ENCODE data around the gene MEF2A. TPM values are rescaled to one million over a fixed set of nuclear protein-coding genes. Genes with fewer than 3 reads are reported as not detected.
A peak's percentile ranks its signal among the peaks of the same experiment; 100 is the strongest.

Gene MEF2A
- total and polyA plus RNA-seq, 9 of the 15 experiments (the other 6 are each of a cell fraction or from before 2014, with no cell fraction given) = 1.6 to 18.7 (median 8.7) TPM

DNA sequence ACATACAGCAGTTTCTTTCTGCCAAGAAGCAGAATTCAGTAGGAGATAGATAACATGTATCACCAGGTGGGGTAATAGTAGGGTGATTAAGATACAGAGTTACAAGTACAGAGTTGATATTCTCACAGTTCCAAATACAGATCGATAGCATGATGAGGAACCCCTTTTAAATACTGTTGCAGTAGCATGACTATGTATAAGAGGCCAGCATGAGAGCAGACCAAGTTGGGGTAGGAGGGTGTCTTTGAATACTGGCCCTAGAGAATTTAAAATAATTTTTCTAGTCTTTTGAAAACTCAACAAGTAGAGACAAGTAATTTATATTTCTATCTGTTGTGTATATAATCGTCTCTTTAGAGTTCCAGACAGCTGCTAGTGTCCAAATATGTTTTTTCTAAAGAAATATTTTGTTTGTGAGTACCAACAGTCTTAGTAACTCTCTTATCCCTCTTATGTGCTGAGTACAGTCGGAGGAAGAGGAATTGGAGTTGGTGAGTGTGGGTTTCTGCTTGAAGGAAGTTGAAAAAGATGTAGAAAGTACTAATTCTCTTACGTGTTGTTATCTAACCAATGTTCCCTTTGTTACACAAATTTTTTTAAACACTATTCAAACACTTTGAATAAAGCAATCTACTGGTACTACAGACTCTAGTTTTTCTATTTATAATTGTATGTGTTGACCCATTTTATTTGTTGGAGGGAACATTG is 137.3 kb downstream of the MEF2A start (continued):
- TF ChIP-seq GABPA (tag; conservative IDR thresholded peaks at IDR 0.05; ENCODE audit: low read depth) = 0 out of 2 replicates have a peak, but pooled peaks have one; percentile 15
- TF ChIP-seq NCOA4 (IDR thresholded peaks at IDR 0.05; ENCODE audit: partially characterized antibody) = no peak

GRCh38 chr15:99703603-99704443 is 138.0 kb downstream of the MEF2A start:
- ChIA-PET CTCF (ENCODE audit: low intra/inter-chr PET ratio) (interaction anchor here (0.6 to 2.6 kb wide), 4 partner anchors 52 to 431 kb away, joined by 3 to 27 read pairs (median 8); no protein-coding TSS in a partner anchor), POLR2A (interaction anchor here (0.6 to 1.9 kb wide), 7 partner anchors 11 to 431 kb away, joined by 3 to 6 read pairs (median 3); partner anchors contain the start of gene MEF2A)
- in situ Hi-C loops (cut with MboI) (no loop called here), intact Hi-C loops (cut with micrococcal nuclease) (loop anchor here (1.0 to 10.0 kb wide), 6 partner anchors 52 to 431 kb away; partner anchors contain the start of gene MEF2A)
- 9% methylated on average over 7 of the region's 7 CpGs for WGBS (ENCODE audit: insufficient coverage, low coverage, missing lambda C conversion rate)
- Histone ChIP-seq H3K4me3 (no peak overlapping the region), H3K79me2 (ENCODE audit: control insufficient read depth, insufficient read depth, low read length) (no peaks in the 10 kb centered on the region), H3K27me3 (ENCODE audit: control insufficient read depth in 2 of 2, insufficient read depth in 2 of 2, low read length in 2 of 2) (no peaks in the 10 kb centered on the region), H3K9me1 (ENCODE audit: control insufficient read depth, insufficient read depth, low read length) (no peaks in the 10 kb centered on the region), H3K36me3 (ENCODE audit: control insufficient read depth, insufficient read depth, low read length) (no peaks in the 10 kb centered on the region), H3K27ac (ENCODE audit: extremely low read depth, low read depth, low read length) (peak overlapping the region; percentile 40; the same call in 1 of the 3 replicates), H3K4me1 (replicated peaks in 1 of 2; ENCODE audit: control insufficient read depth in 2 of 2, insufficient read depth in 2 of 2, low read length in 2 of 2) (peaks cover 0 to 6% of the 10 kb centered on the region in 2 experiments; a peak in 3 of 5 replicates), H4K20me1 (replicated peaks; ENCODE audit: control insufficient read depth, insufficient read depth, low read length) (no peaks in the 10 kb centered on the region), H2AFZ (ENCODE audit: low read depth, low read length) (no peak overlapping the region), H3K4me2 (ENCODE audit: insufficient read depth, low read length) (no peak overlapping the region), H3K9me3 (replicated peaks; ENCODE audit: control insufficient read depth, insufficient read depth, low read depth, low read length) (no peaks in the 10 kb centered on the region), H3K9ac (ENCODE audit: insufficient read depth in 1 of 2, low read depth in 2 of 2, low read length in 2 of 2) (no peak overlapping the region)
- ATAC-seq = peak; percentile 84
- BruUV-seq (replicated peaks) = no TSS peak
- peak; percentile 23 to 61 (median 42) for DNase-seq (ENCODE audit: extremely low read depth in 1 of 4, low spot score in 3 of 4)
- peak; percentile 64 for FAIRE-seq
- TF ChIP-seq RFX1 (IDR thresholded peaks at IDR 0.05) (no peak), ZNF639 (CRISPR knock-in tag; conservative IDR thresholded peaks at IDR 0.05 in 1 of 2, IDR thresholded peaks at IDR 0.05 in 1 of 2) (peak in 1 of 2 experiments; percentile 31; a peak in 2 of 4 replicates), ZSCAN32 (CRISPR knock-in tag; IDR thresholded peaks at IDR 0.05) (no peak), ZNF584 (CRISPR knock-in tag; IDR thresholded peaks at IDR 0.05; ENCODE audit: low read depth) (0 out of 2 replicates have a peak, but pooled peaks have one; percentile 42), EP300 (IDR thresholded peaks at IDR 0.05; ENCODE audit: low read length) (peak; percentile 79), FOXJ2 (tag; IDR thresholded peaks at IDR 0.05) (peak; percentile 96), SMARCB1 (IDR thresholded peaks at IDR 0.05; ENCODE audit: insufficient read length, low read depth) (no peak), SMARCA5 (IDR thresholded peaks at IDR 0.05) (0 out of 2 replicates have a peak, but pooled peaks have one; percentile 25)
- TF ChIP-seq, protein P1, sequence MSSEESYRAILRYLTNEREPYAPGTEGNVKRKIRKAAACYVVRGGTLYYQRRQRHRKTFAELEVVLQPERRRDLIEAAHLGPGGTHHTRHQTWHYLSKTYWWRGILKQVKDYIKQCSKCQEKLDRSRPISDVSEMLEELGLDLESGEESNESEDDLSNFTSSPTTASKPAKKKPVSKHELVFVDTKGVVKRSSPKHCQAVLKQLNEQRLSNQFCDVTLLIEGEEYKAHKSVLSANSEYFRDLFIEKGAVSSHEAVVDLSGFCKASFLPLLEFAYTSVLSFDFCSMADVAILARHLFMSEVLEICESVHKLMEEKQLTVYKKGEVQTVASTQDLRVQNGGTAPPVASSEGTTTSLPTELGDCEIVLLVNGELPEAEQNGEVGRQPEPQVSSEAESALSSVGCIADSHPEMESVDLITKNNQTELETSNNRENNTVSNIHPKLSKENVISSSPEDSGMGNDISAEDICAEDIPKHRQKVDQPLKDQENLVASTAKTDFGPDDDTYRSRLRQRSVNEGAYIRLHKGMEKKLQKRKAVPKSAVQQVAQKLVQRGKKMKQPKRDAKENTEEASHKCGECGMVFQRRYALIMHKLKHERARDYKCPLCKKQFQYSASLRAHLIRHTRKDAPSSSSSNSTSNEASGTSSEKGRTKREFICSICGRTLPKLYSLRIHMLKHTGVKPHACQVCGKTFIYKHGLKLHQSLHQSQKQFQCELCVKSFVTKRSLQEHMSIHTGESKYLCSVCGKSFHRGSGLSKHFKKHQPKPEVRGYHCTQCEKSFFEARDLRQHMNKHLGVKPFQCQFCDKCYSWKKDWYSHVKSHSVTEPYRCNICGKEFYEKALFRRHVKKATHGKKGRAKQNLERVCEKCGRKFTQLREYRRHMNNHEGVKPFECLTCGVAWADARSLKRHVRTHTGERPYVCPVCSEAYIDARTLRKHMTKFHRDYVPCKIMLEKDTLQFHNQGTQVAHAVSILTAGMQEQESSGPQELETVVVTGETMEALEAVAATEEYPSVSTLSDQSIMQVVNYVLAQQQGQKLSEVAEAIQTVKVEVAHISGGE (CRISPR knock-in tag; IDR thresholded peaks at IDR 0.05) = no peak

All from K562 (cell line).